NB4 (cell line): Measurements from ENCODE around the gene STK38.

ENCODE experiments used
- CTCF ChIP-seq: IDR thresholded peaks from one replicate; pipeline ENCODE4 v1.5.1; 2012; ENCODE audit warnings: low read depth, low read length
- TF ChIP-seq, protein P1 (sequence below): IDR thresholded peaks from 2 replicates; pipeline ENCODE4 v1.6.1; 2011; ENCODE audit warnings: low read depth, low read length

- no peak for TF ChIP-seq CTCF
- TF ChIP-seq, protein P1, sequence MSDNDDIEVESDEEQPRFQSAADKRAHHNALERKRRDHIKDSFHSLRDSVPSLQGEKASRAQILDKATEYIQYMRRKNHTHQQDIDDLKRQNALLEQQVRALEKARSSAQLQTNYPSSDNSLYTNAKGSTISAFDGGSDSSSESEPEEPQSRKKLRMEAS = no peak
Observed at GRCh38 chr6:36596356-36596755, 49.1 kb upstream of the STK38 start.
